Lower leg skin (tissue), 3 donors: ENCODE measurements around the gene CLTCL1.

Source experiments
- POLR2A ChIP-seq, 2 donors: fragments of 450-650 bp; IDR thresholded peaks; one replicate each; pipeline ENCODE4 v1.6.1; 2016 to 2017; ENCODE audit warnings: antibody characterized with exemption in 2 of 2, mild to moderate bottlenecking in 1 of 2, moderate library complexity in 1 of 2
- TF ChIP-seq, protein P1 (sequence below), 3 donors: fragments of 450-650 bp; IDR thresholded peaks; one replicate each; pipeline ENCODE4 v1.5.1; 2016; ENCODE audit warnings: antibody characterized with exemption in 3 of 3, mild to moderate bottlenecking in 3 of 3, moderate library complexity in 2 of 3

DNA sequence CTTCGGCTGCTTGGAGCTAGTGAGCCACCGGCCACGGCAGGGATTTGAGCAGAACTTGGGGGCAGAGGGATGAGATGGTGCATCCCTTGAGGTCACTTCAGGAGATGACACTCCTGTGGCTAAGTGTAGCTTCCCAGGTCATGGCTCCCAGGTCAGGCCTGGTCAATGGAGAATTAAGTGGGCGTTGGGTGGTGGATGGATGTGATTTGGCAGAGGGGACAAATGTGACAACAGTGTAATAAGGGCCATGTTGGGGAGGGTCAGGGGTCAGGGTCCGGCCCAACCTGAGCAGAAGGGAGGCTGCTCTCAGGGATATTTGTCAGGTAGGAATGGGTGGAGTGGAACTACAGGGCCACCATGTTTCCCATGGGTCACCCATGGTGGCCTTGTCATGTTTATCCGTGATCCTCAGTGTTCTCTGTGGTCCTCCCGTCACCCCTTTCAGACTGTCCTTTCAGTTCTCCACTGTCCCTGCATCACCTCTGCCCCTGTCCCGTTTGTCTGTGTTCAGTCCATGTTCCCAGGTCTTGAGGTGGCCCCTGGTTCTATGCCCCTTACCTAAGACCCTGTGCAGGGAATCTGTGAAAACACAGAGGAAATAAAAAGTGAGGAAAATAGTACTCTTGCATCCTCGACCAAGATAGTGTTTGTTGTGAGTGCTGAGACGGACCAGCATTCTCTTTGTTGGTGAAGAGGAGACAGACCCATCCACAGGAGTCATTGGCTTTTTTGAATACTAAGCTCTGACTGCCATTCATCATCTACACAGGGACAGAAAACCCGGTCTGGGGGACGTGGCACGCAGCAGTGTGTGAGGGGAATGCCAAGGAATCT, 119.1 kb downstream of the CLTCL1 start:
- TF ChIP-seq, protein P1, sequence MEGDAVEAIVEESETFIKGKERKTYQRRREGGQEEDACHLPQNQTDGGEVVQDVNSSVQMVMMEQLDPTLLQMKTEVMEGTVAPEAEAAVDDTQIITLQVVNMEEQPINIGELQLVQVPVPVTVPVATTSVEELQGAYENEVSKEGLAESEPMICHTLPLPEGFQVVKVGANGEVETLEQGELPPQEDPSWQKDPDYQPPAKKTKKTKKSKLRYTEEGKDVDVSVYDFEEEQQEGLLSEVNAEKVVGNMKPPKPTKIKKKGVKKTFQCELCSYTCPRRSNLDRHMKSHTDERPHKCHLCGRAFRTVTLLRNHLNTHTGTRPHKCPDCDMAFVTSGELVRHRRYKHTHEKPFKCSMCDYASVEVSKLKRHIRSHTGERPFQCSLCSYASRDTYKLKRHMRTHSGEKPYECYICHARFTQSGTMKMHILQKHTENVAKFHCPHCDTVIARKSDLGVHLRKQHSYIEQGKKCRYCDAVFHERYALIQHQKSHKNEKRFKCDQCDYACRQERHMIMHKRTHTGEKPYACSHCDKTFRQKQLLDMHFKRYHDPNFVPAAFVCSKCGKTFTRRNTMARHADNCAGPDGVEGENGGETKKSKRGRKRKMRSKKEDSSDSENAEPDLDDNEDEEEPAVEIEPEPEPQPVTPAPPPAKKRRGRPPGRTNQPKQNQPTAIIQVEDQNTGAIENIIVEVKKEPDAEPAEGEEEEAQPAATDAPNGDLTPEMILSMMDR (IDR thresholded peaks at IDR 0.05), result no peak
- no peak for TF ChIP-seq POLR2A (IDR thresholded peaks at IDR 0.05)
